ENCODE data around the gene CD163L1. TPM values are rescaled to one million over a fixed set of nuclear protein-coding genes. Genes with fewer than 3 reads are reported as not detected.

Gene CD163L1
- total RNA-seq, 2 experiments from 2014 or later = not detected

Other genes starting within 250 kb of the CD163L1 start
- not detected for gene ACSM4, start 140.1 kb downstream of the CD163L1 start, total RNA-seq
- not detected for gene CD163, start 59.6 kb upstream of the CD163L1 start, total RNA-seq
- not detected for gene APOBEC1, start 221.8 kb upstream of the CD163L1 start, total RNA-seq

All from activated CD8-positive, alpha-beta T cell treated with anti-CD3 and anti-CD28 coated beads, Interleukin-2, amount 10 ng/mL, durations not matched to agents 7 days and 5 days (primary cell).